K562 (cell line): Measurements from ENCODE around the gene SLC29A2. TPM values are rescaled to one million over a fixed set of nuclear protein-coding genes. Genes with fewer than 3 reads are reported as not detected.

ENCODE experiments used
- CREB3 ChIP-seq: fragments of 450-650 bp; conservative IDR thresholded peaks from 2 replicates; pipeline ENCODE4 v1.6.1; 2016; ENCODE audit warnings: missing genetic modification characterization, low read depth, mild to moderate bottlenecking, missing compliant biosample characterization, moderate library complexity
- CTCF ChIP-seq, 3 experiments: IDR thresholded peaks in 2 of 3; conservative IDR thresholded peaks in 1 of 3; 2 replicates each; pipeline ENCODE4 v1.5.1; 2011 to 2012; ENCODE audit warnings: low read length in 3 of 3, mild to moderate bottlenecking in 3 of 3, control low read depth in 2 of 3, improper control_type of control experiment in 1 of 3, inconsistent platforms in 1 of 3, low read depth in 1 of 3, mixed read lengths in 1 of 3, moderate library complexity in 1 of 3; ENCODE audit not compliant: insufficient read depth in 2 of 3
- DMBX1 ChIP-seq: fragments of 250-450 bp; sonication (Bioruptor Pico); IDR thresholded peaks from 2 replicates; pipeline ENCODE4 v1.8.0; 2022; ENCODE audit warnings: inconsistent platforms, mild to moderate bottlenecking, moderate library complexity, borderline replicate concordance
- E2F3 ChIP-seq: fragments of 250-450 bp; sonication (Bioruptor Pico); IDR thresholded peaks from 2 replicates; pipeline ENCODE4 v1.4.0; 2020; ENCODE audit warnings: mild to moderate bottlenecking
- EP400 ChIP-seq: fragments of 450-650 bp; IDR thresholded peaks from 2 replicates; pipeline ENCODE4 v1.6.1; 2017; ENCODE audit warnings: antibody characterized with exemption, mild to moderate bottlenecking, moderate library complexity
- HCFC1 ChIP-seq: IDR thresholded peaks from 2 replicates; pipeline ENCODE4 v1.6.1; 2012; ENCODE audit warnings: low read depth, low read length, improper control_type of control experiment
- KDM1A ChIP-seq, 2 experiments: fragments of 450-650 bp; IDR thresholded peaks; 2 replicates each; pipeline ENCODE4 v1.6.1; 2016; ENCODE audit warnings: mild to moderate bottlenecking in 2 of 2
- KLF16 ChIP-seq: IDR thresholded peaks from 2 replicates; pipeline ENCODE4 v1.6.1; 2016; ENCODE audit warnings: antibody characterized with exemption
- LEF1 ChIP-seq: fragments of 450-650 bp; IDR thresholded peaks from 2 replicates; pipeline ENCODE4 v1.6.1; 2016; ENCODE audit warnings: mild to moderate bottlenecking
- RBM15 ChIP-seq: fragments of 200-400 bp; formaldehyde crosslinking; IDR thresholded peaks from 2 replicates; pipeline ENCODE4 v1.6.1; 2018; ENCODE audit warnings: mild to moderate bottlenecking, low read length, moderate library complexity; ENCODE audit not compliant: insufficient read depth
- TAF9B ChIP-seq: fragments of 450-650 bp; IDR thresholded peaks from 2 replicates; pipeline ENCODE4 v1.6.1; 2018; ENCODE audit warnings: mild to moderate bottlenecking; ENCODE audit not compliant: partially characterized antibody
- THAP12 ChIP-seq: fragments of 250-450 bp; sonication (Bioruptor Pico); IDR thresholded peaks from 2 replicates; pipeline ENCODE4 v1.9.0; 2021; ENCODE audit warnings: mild to moderate bottlenecking, inconsistent platforms
- ZBTB26 ChIP-seq: fragments of 450-650 bp; formaldehyde crosslinking; IDR thresholded peaks from 2 replicates; pipeline ENCODE4 v1.4.0; 2022; ENCODE audit warnings: missing genetic modification characterization
- polyA plus RNA-seq, 8 experiments: library from polyadenylated mRNA; depleted of rRNA in 4 of 8; stranded (reverse) in 5 of 8; unstranded in 3 of 8; fragments of >200 nt; fragmentation: Nextera tagmentation in 2 of 8; fragmentation: Illumina TruSeq in 1 of 8; extraction: Ambion mirVana in 2 of 8; extraction: Trizol in 1 of 8; gene quantifications; 2 replicates each; pipeline versions ENCODE4 v1.2.1 to v1.2.3, GENCODE V29; 2011 to 2014; ENCODE audit warnings: inconsistent platforms in 1 of 8, missing spikeins in 1 of 8
- total RNA-seq, 7 experiments: library from RNA; depleted of rRNA in 6 of 7; stranded (reverse); fragments of >200 nt in 6 of 7; fragmentation: Illumina TruSeq in 2 of 7; extraction: Trizol in 2 of 7; gene quantifications; 2 replicates each; pipeline versions ENCODE4 v1.2.1 to v1.2.3, GENCODE V29; 2011 to 2021; ENCODE audit warnings: low replicate concordance in 1 of 7
- TF ChIP-seq, protein P1 (sequence below): fragments of 250-450 bp; sonication (Bioruptor Pico); IDR thresholded peaks from 2 replicates; pipeline ENCODE4 v1.5.1; 2021; ENCODE audit warnings: mild to moderate bottlenecking
- TF ChIP-seq, protein P2 (sequence below): fragments of 200-400 bp; formaldehyde crosslinking; IDR thresholded peaks from 2 replicates; pipeline ENCODE4 v1.6.1; 2017; ENCODE audit warnings: mild to moderate bottlenecking, low read depth, low read length, moderate library complexity
- TF ChIP-seq, protein P3 (sequence below): fragments of 250-450 bp; sonication (Bioruptor Pico); IDR thresholded peaks from 2 replicates; pipeline ENCODE4 v1.9.0; 2021; ENCODE audit warnings: mild to moderate bottlenecking

Gene SLC29A2
- total and polyA plus RNA-seq, 9 of the 15 experiments (the other 6 are each of a cell fraction or from before 2014, with no cell fraction given) = 2.4 to 48.6 (median 14.2) TPM

- TF ChIP-seq, protein P1, sequence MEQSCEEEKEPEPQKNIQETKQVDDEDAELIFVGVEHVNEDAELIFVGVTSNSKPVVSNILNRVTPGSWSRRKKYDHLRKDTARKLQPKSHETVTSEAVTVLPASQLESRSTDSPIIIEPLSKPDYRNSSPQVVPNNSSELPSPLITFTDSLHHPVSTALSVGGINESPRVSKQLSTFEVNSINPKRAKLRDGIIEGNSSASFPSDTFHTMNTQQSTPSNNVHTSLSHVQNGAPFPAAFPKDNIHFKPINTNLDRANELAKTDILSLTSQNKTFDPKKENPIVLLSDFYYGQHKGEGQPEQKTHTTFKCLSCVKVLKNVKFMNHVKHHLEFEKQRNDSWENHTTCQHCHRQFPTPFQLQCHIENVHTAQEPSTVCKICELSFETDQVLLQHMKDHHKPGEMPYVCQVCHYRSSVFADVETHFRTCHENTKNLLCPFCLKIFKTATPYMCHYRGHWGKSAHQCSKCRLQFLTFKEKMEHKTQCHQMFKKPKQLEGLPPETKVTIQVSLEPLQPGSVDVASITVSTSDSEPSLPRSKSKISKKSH (CRISPR knock-in tag) = no peak
- TF ChIP-seq E2F3 (CRISPR knock-in tag) (no peak), THAP12 (CRISPR knock-in tag) (peak; percentile 16; the same call in 1 of the 2 replicates), EP400 (peak; percentile 46; the same call in 1 of the 2 replicates), HCFC1 (peak; percentile 47; the same call in 1 of the 2 replicates), TAF9B (no peak), KLF16 (no peak), KDM1A (IDR thresholded peaks at IDR 0.05) (no peak), CTCF (IDR thresholded peaks at IDR 0.05 in 2 of 3, conservative IDR thresholded peaks at IDR 0.05 in 1 of 3; ENCODE audit: insufficient read depth in 2 of 3, low read depth in 1 of 3, low read length in 3 of 3) (no peak), RBM15 (no peak), CREB3 (tag) (no peak), ZBTB26 (CRISPR knock-in tag) (no peak), DMBX1 (CRISPR knock-in tag) (no peak), LEF1 (no peak)
- TF ChIP-seq, protein P2, sequence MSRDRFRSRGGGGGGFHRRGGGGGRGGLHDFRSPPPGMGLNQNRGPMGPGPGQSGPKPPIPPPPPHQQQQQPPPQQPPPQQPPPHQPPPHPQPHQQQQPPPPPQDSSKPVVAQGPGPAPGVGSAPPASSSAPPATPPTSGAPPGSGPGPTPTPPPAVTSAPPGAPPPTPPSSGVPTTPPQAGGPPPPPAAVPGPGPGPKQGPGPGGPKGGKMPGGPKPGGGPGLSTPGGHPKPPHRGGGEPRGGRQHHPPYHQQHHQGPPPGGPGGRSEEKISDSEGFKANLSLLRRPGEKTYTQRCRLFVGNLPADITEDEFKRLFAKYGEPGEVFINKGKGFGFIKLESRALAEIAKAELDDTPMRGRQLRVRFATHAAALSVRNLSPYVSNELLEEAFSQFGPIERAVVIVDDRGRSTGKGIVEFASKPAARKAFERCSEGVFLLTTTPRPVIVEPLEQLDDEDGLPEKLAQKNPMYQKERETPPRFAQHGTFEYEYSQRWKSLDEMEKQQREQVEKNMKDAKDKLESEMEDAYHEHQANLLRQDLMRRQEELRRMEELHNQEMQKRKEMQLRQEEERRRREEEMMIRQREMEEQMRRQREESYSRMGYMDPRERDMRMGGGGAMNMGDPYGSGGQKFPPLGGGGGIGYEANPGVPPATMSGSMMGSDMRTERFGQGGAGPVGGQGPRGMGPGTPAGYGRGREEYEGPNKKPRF = no peak
- TF ChIP-seq, protein P3, sequence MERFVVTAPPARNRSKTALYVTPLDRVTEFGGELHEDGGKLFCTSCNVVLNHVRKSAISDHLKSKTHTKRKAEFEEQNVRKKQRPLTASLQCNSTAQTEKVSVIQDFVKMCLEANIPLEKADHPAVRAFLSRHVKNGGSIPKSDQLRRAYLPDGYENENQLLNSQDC (CRISPR knock-in tag) = 0 out of 2 replicates have a peak, but pooled peaks have one; percentile 46
These were observed 23.9 kb downstream of the SLC29A2 start, which contains the start of gene B4GAT1 (continued) for GRCh38 chr11:66347425-66348276.
